Right cardiac atrium (tissue), 5 donors: ENCODE data around the gene PKNOX2. TPM values are rescaled to one million over a fixed set of nuclear protein-coding genes. Genes with fewer than 3 reads are reported as not detected.
A peak's percentile ranks its signal among the peaks of the same experiment; 100 is the strongest.

Source experiments
- ATAC-seq, 2 donors: fragments of 200-7000 bp; cut with Tn5 transposase; one replicate each; pipeline versions ENCODE4 v1.8.0 to v1.9.1; 2020; ENCODE audit warnings: moderate library complexity in 2 of 2, mild to moderate bottlenecking in 1 of 2
- DNase-seq, 3 donors: peaks; one replicate each; pipeline ENCODE4 v3.0.0-alpha.2; 2020
- H3K27ac ChIP-seq: one replicate; pipeline ENCODE4 v1.5.1; 2013; ENCODE audit warnings: mild to moderate bottlenecking, low read length, control low read depth, moderate library complexity
- H3K27me3 ChIP-seq: one replicate; pipeline ENCODE4 v1.6.1; 2013; ENCODE audit not compliant: control insufficient read depth, insufficient read depth
- H3K4me1 ChIP-seq: one replicate; pipeline ENCODE4 v1.6.1; 2013; ENCODE audit warnings: low read length; ENCODE audit not compliant: control insufficient read depth, insufficient read depth
- H3K4me3 ChIP-seq: one replicate; pipeline ENCODE4 v1.5.1; 2013; ENCODE audit warnings: low read length, control low read depth
- H3K9me3 ChIP-seq: one replicate; pipeline ENCODE4 v1.6.1; 2013; ENCODE audit warnings: low read length; ENCODE audit not compliant: control insufficient read depth
- WGBS: extraction: QIAGEN DNeasy Blood & Tissue Kit; methylation state at CpG from one replicate; pipeline ENCODE4 v1.1.7; 2013; 5-methylcytosine and 5-hydroxymethylcytosine counted together
- intact Hi-C, 4 donors: fragments of 100-400 bp; cut with DNase I; formaldehyde crosslinking; loops; one replicate each; pipeline versions ENCODE4 v1.11.0 to v1.14.0; 2022 to 2023
- polyA plus RNA-seq: library from polyadenylated mRNA; stranded (reverse); fragments of 200-250 nt; gene quantifications from one replicate; pipeline ENCODE4 v1.2.3, GENCODE V29; 2013
- total RNA-seq, 4 donors: library from RNA; stranded (reverse); fragmentation: NEBNext Ultra II Directional; extraction: Animal tissue kit (Norgen Biotek cat#: 25700); gene quantifications; one replicate each; pipeline ENCODE4 v1.2.1, GENCODE V29; 2021
- donor health status: healthy with polysubstance abuse.
- donor health status: DM: no; HTN: yes; CAD: no.
- donor health status: DM: no; HTN: no; CAD: no.
- donor health status: DM: no; HTN: yes; CAD: no; lungs with severe emphysema.
- donor health status: DM: yes; HTN: yes; CAD: no.

PKNOX2 gene
- total and polyA plus RNA-seq, 5 donors = 8.1 to 20.2 (median 17.6) TPM

DNA sequence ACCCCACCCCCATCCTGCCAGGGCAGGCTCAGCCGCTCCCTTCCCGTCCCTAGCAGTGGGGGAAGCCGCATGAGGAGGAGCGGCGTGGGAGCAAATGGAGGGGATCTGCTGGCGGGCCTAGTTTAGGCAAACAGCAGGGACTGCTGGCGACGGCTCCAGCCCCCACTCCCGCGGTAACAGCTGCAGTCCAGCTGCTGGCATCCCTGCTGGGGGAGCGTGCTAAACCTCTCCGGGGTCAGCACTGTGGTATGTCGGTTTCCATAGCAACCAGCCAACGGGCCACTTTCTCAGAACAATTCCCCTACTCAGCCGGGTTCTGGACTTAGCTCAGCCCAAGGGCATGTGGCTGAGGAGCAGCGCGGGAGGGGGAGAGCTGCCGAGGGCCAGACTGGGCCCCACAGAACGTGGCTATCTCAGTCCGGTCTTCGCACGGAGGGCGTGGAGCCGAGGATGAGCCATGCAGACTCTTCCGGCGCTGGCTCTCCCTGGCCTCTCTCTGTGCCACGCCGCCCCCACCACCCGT is 98.8 kb downstream of the PKNOX2 start:
- Histone ChIP-seq H3K4me3 (no peak overlapping the region), H3K9me3 (no peaks in the 10 kb centered on the region), H3K27ac (peak overlapping the region; percentile 28), H3K27me3 (no peaks in the 10 kb centered on the region), H3K4me1 (peaks cover 4% of the 10 kb centered on the region)
- intact Hi-C loops = no loop called here
- WGBS = 27% methylated on average over 29 of the region's 29 CpGs
- ATAC-seq = peak; percentile 88 to 93
- DNase-seq = peak; percentile 91 to 95 (median 94)

DNA sequence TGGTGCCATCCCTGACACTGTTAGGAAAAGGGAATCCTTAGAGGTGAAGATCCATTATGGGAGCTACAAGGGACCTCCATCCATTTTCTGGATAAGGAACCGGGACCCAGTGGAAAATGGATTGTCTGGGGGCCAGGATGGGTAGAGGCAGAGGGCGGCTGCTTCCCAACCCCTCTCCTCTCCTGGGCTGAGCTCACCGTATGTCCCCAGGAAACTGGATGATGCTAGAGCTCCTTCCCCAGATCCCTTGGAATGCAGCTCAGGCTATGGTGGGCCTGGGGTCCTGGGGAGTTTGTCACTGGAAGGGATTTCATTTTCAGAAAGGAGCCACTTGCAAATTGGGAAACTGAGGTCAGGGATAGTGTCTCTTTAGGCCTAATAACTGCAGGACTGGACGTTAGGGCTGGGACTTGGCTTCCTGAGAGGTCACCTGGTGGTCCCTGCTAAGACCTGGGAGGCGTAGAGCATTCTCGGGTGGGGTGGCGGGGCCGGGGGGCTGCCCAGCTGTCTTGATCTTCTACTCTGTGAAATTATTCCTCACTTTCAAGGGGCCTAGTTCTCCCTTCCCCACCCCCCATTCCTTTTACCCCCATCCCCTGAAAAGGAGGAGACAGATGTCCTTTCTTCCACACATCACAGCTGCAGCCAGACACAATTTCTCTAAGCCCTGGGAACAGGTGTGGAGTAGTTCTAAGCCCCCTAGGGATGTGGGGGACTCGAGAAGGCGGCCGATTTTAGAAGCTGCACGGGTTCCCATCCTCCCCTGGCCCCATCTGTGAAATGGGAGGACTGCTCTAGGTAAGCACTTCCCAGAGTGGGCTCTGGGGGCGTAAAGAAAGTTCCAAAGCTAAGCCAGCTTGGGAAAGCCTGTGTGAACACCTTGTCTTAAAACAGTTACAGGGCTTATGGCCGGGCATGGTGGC is 99.8 kb downstream of the PKNOX2 start:
- H3K4me1 ChIP-seq = peaks cover 4% of the 10 kb centered on the region
- intact Hi-C loops = no loop called here
- ATAC-seq (no peak), DNase-seq (no peak)
- 81% methylated on average over 14 of the region's 14 CpGs for WGBS
- no peaks in the 10 kb centered on the region for H3K27me3 ChIP-seq
- no peak overlapping the region for H3K4me3 ChIP-seq
- H3K27ac ChIP-seq = peak overlapping the region; percentile 28
- no peaks in the 10 kb centered on the region for H3K9me3 ChIP-seq

DNA sequence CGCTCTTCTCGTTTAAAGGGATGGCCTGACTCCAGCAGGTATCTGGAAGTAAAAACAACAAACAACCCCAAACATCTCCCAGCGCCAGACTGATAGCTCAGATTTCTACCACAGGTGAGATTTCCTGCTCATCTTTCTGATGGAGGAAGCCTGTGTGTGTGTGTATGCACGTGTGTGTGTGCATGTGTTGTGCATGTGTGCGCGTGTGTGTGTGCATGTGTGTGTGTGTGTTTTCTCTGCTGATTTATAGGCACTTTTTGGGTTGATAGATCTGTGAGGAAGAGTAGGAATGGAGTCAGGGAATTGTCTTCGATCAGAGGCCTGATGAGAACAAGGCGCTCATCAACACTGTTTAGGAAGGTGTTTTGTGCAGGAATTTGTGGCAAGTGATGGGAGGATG is 103.0 kb downstream of the PKNOX2 start:
- DNase-seq (no peak), ATAC-seq (no peak)
- H3K9me3 ChIP-seq = no peaks in the 10 kb centered on the region
- no peak overlapping the region for H3K4me3 ChIP-seq
- H3K27me3 ChIP-seq = no peaks in the 10 kb centered on the region
- intact Hi-C loops = no loop called here
- peaks cover 2% of the 10 kb centered on the region for H3K4me1 ChIP-seq
- no peak overlapping the region for H3K27ac ChIP-seq
- WGBS = 90% methylated on average over 8 of the region's 8 CpGs

GRCh38 chr11:125268611-125269010 is 104.1 kb downstream of the PKNOX2 start:
- intact Hi-C loops = no loop called here
- no peak overlapping the region for H3K27ac ChIP-seq
- no peaks in the 10 kb centered on the region for H3K9me3 ChIP-seq
- no peak for ATAC-seq
- no peak overlapping the region for H3K4me3 ChIP-seq
- 54% methylated on average over 5 of the region's 5 CpGs for WGBS
- peaks cover 2% of the 10 kb centered on the region for H3K4me1 ChIP-seq
- no peaks in the 10 kb centered on the region for H3K27me3 ChIP-seq
- no peak for DNase-seq

DNA sequence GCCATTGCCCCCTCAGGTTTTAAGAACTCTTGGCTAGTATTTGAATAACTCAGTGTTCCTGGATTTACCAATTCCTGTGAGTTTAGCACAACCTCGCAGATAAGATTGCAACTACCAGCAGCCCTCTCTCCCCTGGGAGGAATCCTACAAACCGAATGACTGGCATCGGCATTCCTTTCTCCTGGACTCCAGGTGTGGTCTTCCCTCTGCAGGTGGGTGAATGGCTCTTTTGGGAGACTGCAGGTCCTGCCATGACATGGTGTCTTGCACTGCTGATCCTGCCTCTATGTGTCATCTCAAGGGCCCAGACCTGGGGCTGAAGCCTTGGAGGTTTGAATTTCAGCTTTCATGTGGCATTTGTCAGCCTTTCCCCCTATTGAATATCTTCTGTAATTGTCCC is 105.6 kb downstream of the PKNOX2 start:
- intact Hi-C loops = no loop called here
- Histone ChIP-seq H3K9me3 (no peaks in the 10 kb centered on the region), H3K27me3 (no peaks in the 10 kb centered on the region), H3K4me3 (no peak overlapping the region), H3K27ac (no peak overlapping the region), H3K4me1 (peaks cover under 1% of the 10 kb centered on the region)
- WGBS = 90% methylated on average over 3 of the region's 3 CpGs
- no peak for ATAC-seq
- no peak for DNase-seq

- Histone ChIP-seq H3K4me3 (no peak overlapping the region), H3K27me3 (no peaks in the 10 kb centered on the region), H3K9me3 (no peaks in the 10 kb centered on the region), H3K27ac (no peak overlapping the region), H3K4me1 (peaks cover 4% of the 10 kb centered on the region)
- WGBS = 77% methylated on average over 2 of the region's 2 CpGs
- no peak for DNase-seq
- ATAC-seq = peak in 1 of 2 donors; percentile 60
- intact Hi-C loops = no loop called here
Measured at GRCh38 chr11:125270711-125271110, 106.2 kb downstream of the PKNOX2 start.

GRCh38 chr11:125271483-125272091 is 107.0 kb downstream of the PKNOX2 start:
- Histone ChIP-seq H3K27me3 (no peaks in the 10 kb centered on the region), H3K9me3 (no peaks in the 10 kb centered on the region), H3K4me1 (peaks cover 4% of the 10 kb centered on the region), H3K27ac (no peak overlapping the region), H3K4me3 (no peak overlapping the region)
- ATAC-seq (peak in 1 of 2 donors; percentile 22), DNase-seq (no peak)
- WGBS = 76% methylated on average over 6 of the region's 6 CpGs
- intact Hi-C loops = no loop called here

- no peak overlapping the region for H3K4me3 ChIP-seq
- peaks cover 4% of the 10 kb centered on the region for H3K4me1 ChIP-seq
- ATAC-seq (no peak), DNase-seq (no peak)
- no peak overlapping the region for H3K27ac ChIP-seq
- 70% methylated on average over 3 of the region's 3 CpGs for WGBS
- H3K27me3 ChIP-seq = no peaks in the 10 kb centered on the region
- no peaks in the 10 kb centered on the region for H3K9me3 ChIP-seq
- intact Hi-C loops = no loop called here
Measured at GRCh38 chr11:125272092-125272491, 107.5 kb downstream of the PKNOX2 start.

- H3K4me1 ChIP-seq = peaks cover 4% of the 10 kb centered on the region
Measured at GRCh38 chr11:125272821-125273220, 108.3 kb downstream of the PKNOX2 start.

DNA sequence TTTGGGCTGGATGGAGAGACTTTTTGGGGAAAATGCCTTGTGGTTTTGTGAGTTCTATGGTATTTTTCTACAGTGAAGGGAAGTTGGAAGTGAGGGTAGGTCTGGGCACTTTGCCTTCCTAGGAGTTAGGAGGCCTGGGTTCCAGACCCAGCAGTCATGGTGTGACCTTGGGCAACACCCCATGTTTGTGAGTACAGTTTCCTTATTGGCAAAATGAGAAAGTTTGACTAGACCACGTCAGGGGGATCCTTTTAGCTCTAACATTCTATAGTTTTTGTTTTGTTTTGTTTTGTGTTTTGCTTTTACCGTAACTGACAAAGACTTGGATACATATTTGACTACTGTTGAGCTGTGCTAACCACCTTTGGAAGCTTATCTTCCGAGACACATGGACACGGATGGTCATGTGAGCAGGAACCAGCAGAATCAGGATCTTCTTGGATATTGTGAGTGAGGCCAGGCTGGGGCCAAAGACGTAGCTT is 109.0 kb downstream of the PKNOX2 start:
- Histone ChIP-seq H3K27ac (no peak overlapping the region), H3K27me3 (no peaks in the 10 kb centered on the region), H3K4me1 (peaks cover 4% of the 10 kb centered on the region), H3K4me3 (no peak overlapping the region), H3K9me3 (no peaks in the 10 kb centered on the region)
- DNase-seq (no peak), ATAC-seq (no peak)
- 78% methylated on average over 5 of the region's 5 CpGs for WGBS
- intact Hi-C loops = no loop called here

More at GRCh38 chr11:125272821-125273220, 108.3 kb downstream of the PKNOX2 start:
- 83% methylated on average over 10 of the region's 10 CpGs for WGBS
- ATAC-seq (no peak), DNase-seq (no peak)
- Histone ChIP-seq H3K4me3 (no peak overlapping the region), H3K9me3 (no peaks in the 10 kb centered on the region), H3K27me3 (no peaks in the 10 kb centered on the region), H3K27ac (no peak overlapping the region)
- intact Hi-C loops = no loop called here

DNA sequence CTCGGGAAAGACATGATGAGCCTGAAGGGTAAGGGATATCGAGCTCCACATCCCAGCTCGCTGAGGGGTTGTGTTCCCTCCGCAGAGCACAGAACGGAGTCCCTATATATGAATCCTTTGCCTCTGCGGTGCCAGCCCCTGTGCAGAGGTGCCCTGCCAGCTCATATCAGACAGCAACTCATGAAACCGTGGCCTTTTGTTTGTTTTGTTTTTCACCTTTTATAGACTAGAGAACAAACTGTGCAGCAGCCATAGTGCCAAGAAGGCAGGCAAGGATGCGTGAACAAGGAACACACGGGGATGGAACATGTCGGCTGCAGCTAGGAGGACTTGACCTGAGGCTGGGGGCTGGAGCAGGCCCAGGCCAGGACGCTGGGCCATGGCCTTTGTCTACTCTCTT is 109.8 kb downstream of the PKNOX2 start:
- Histone ChIP-seq H3K4me3 (no peak overlapping the region), H3K27me3 (no peaks in the 10 kb centered on the region), H3K4me1 (peaks cover 4% of the 10 kb centered on the region), H3K27ac (no peak overlapping the region), H3K9me3 (no peaks in the 10 kb centered on the region)
- 93% methylated on average over 11 of the region's 11 CpGs for WGBS
- ATAC-seq (no peak), DNase-seq (no peak)
- intact Hi-C loops = no loop called here
